GM10847 (cell line): ENCODE measurements around the gene ZNF691.

Experiments
- POLR2A ChIP-seq: IDR thresholded peaks from 2 replicates; pipeline ENCODE4 v1.6.1; 2011; ENCODE audit not compliant: insufficient read length; ENCODE audit errors: extremely low read depth

ZNF691 gene

GRCh38 chr1:42847721-42848460, 1.5 kb downstream of the ZNF691 start:
- no peak for TF ChIP-seq POLR2A

- no peak for TF ChIP-seq POLR2A
Measured at GRCh38 chr1:42848823-42849537, 2.6 kb downstream of the ZNF691 start.

- TF ChIP-seq POLR2A, result no peak
Measured at GRCh38 chr1:42849944-42850343, 3.5 kb downstream of the ZNF691 start.

GRCh38 chr1:42851420-42851819, 5.0 kb downstream of the ZNF691 start:
- no peak for TF ChIP-seq POLR2A

- no peak for TF ChIP-seq POLR2A
Measured at GRCh38 chr1:42851960-42852607, 5.7 kb downstream of the ZNF691 start.

- no peak for TF ChIP-seq POLR2A
Measured at GRCh38 chr1:42852608-42852980, 6.2 kb downstream of the ZNF691 start.

- TF ChIP-seq POLR2A, result no peak
Measured at GRCh38 chr1:42853116-42853884, 6.9 kb downstream of the ZNF691 start.

GRCh38 chr1:42860339-42861013, 14.1 kb downstream of the ZNF691 start:
- TF ChIP-seq POLR2A, result no peak

- TF ChIP-seq POLR2A, result no peak
Measured at GRCh38 chr1:42861014-42861399, 14.6 kb downstream of the ZNF691 start.

GRCh38 chr1:42866549-42866948, 20.1 kb downstream of the ZNF691 start:
- no peak for TF ChIP-seq POLR2A

GRCh38 chr1:42873670-42874069, 27.3 kb downstream of the ZNF691 start:
- TF ChIP-seq POLR2A, result no peak

GRCh38 chr1:42876009-42876408, 29.6 kb downstream of the ZNF691 start:
- TF ChIP-seq POLR2A, result no peak

- no peak for TF ChIP-seq POLR2A
Measured at GRCh38 chr1:42877380-42877779, 31.0 kb downstream of the ZNF691 start.

- no peak for TF ChIP-seq POLR2A
Measured at GRCh38 chr1:42880384-42880783, 34.0 kb downstream of the ZNF691 start.
